GM11168 (cell line): ENCODE data around the gene RPS18.

Experiments used
- in situ Hi-C: fragments of 300-500 bp; cut with MboI; formaldehyde crosslinking; loops from one replicate; pipeline ENCODE4 v1.12.0; 2022; ENCODE audit warnings: low sequenced_read_pairs; ENCODE audit not compliant: unreplicated experiment

Gene RPS18

DNA sequence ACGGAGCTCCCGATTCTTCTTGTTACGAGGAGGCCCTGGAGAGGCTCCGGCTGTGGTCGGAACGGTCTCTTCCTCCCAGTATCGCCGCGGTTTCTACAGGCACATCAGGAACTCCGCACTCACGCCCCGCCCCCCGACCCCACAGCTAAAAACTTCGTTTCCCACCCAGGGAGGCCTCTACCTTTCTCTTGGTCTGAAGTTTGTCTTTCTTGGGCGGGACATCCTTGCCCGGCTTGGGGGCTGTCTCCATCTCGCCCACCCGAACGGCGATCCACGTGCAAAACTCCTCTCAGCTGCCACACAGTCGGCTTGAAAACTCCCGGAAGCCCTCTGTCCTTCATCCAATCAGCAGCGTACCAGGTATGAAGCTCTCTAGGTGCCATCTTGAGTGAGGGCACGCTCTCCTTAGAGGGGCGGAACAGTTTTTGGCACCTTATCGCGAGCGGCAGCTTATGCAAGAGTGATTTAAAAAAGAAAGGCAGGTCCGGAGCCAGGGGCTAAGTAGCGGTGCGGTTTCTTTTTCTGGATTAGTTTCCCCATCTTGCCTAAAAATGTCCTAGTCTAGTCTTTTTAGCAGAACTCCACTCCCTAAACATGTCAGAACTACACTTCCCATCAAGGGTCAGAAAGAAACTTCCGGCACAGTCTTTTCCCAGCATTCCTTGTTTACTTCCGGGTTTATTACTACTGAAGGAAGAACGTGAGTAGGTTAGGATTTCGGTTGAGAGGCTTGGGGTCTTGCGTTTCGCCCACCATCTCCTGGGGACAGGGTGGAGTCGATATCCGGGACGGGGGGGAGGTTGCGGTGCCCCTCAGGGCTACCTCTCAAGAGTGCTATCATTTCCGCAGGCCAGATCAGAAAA is 17.3 kb downstream of the RPS18 start, which contains the start of the genes PFDN6 and WDR46:
TSS of gene PFDN6 (plus strand) at position 681 of the 863 bp plus-strand sequence. CDS start 256 bp downstream, outside the sequence.
TSS of gene WDR46 (minus strand) at position 319 of the 863 bp plus-strand sequence. CDS start at position 250, 69 bp downstream.
- in situ Hi-C loops: no loop called here

GRCh38 chr6:33289784-33290315 is 18.0 kb downstream of the RPS18 start:
- in situ Hi-C loops: no loop called here

GRCh38 chr6:33290459-33290858 is 18.6 kb downstream of the RPS18 start:
- in situ Hi-C loops: no loop called here

DNA sequence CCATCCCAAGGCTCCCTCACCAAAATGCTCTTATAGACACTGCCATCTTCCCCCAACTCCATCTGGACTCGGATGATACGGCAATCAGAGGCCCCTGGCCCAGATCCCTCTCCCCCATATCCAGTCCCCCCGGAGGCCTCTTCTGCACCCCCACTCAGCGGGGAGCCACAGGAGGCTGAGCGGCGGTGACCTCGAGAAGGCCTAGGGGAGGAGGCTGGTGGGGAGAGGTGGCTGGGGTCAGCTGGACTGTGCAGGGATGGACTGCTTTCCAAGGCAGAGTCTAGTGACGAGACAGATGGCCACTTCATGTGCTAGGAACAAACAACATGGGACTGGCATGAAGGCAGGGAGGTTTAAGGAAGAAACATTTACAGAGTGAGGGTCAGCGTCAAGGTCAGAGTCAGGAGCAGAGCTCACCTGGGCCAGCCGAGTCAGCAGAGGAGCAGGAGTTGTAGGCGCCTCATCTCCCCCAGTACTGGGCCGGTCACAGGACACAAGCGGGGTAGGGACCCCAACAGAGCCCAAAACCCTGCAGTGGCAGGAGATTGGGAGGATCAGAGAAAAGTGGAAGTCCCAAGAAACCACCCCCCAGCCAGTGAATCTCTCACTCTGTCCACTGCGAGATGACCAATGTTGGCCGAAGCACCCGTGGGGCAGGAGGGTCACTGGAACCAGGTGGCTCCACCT is 21.3 kb downstream of the RPS18 start:
- in situ Hi-C loops: no loop called here

DNA sequence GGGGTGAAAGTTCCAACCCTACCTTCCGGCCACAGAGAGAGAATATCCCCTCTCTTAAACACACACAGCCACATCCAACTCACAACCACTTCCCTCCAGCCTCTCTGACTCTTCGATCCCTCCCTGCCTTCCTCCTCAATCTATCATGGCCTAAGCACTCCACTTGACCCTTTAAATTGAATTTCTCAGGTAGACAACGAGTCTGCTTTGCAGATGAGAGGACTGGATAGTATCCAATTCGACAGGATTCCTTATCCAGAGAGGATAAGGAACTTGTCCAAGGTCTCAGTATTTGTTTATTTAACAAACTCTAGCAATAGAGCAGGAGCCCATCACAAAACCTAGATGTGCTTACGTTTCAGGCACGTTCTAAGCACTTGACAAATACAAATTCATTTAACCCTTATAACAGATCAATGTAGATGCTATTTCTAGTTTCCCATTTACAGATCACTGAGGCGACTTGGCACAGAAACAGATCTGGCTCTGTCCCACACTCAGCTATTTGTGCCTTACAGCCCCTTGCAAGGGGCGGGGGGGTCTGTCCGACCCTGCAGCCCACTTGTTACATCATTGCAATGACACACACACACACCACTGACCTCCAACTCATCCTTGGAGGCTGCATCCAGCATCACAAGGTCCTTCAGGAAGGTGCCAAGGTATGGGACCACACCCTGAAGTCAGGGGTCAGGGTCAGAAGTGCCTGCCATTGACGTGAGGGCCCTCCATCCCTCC is 22.4 kb downstream of the RPS18 start:
- in situ Hi-C loops: no loop called here

DNA sequence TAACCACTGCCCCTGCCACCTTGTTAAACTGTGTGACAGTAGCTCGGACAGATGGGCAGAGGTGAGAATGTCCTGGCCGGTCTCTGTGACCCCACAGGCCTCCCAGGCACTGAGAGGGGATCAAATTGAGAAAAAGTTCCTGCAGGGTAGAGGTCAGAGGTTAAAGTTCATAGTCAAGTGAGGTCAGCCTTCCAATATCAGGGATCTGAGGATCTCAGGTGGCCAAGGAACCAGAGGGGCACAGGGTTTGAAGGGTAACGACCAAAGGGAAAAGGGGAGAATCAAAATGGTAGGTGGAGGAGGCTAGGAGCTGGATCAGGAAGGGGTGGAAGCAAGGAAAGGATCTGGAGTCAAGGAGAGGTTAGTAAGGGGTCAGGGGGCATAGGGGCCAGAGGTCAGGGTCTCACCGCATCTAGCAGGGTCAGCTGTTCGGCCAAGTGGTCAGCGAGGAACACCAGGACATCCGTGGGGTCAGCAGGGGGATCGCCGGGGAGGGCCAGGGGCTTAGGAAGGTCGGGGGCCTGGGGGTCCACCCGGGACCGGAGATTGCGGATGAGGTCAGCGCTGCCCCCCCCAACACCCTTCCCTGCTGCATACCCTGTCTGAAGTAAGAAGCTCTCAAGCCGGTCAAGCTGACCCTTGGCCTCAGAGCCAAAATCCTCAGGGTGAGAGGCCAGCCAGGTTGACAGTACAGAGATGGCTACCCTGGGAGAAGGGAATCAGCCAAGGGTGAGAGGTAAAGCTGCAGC is 23.9 kb downstream of the RPS18 start:
- in situ Hi-C loops: no loop called here

- in situ Hi-C loops: no loop called here
Observed at GRCh38 chr6:33296797-33297405, 25.0 kb downstream of the RPS18 start.

- in situ Hi-C loops: no loop called here
Observed at GRCh38 chr6:33297406-33297955, 25.6 kb downstream of the RPS18 start.

GRCh38 chr6:33297956-33298772 is 26.3 kb downstream of the RPS18 start:
- in situ Hi-C loops: no loop called here

DNA sequence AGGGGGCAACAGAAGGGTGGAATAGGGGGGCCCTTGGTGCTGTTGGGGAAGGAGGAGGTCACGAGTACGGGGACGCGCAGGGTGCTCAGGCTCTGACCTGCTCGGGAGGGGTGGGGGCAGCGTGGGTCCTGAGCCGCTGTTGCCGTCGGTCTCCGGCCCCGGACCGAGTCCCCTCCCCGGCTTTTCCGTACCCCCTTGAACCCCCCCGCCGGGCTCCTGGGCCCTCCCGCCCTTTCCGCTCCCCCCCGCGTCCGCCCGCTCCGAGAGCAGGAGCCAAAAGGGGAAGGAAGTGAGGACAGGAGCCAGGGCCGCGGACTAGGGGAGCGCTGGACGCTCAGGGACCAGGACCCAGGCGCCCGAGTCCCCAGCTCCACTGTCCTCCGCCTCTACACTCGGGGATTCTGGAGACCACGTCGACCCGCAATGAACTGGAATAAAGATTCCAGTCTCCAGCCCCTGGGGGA is 26.9 kb downstream of the RPS18 start, which contains the start of gene RGL2:
TSS of gene RGL2 (minus strand) at position 170 of the 464 bp plus-strand sequence. CDS start 332 bp downstream, outside the sequence.
- in situ Hi-C loops: no loop called here

- in situ Hi-C loops: no loop called here
Observed at GRCh38 chr6:33299237-33299944, 27.5 kb downstream of the RPS18 start.

GRCh38 chr6:33301877-33302276 is 30.0 kb downstream of the RPS18 start:
- in situ Hi-C loops: no loop called here

DNA sequence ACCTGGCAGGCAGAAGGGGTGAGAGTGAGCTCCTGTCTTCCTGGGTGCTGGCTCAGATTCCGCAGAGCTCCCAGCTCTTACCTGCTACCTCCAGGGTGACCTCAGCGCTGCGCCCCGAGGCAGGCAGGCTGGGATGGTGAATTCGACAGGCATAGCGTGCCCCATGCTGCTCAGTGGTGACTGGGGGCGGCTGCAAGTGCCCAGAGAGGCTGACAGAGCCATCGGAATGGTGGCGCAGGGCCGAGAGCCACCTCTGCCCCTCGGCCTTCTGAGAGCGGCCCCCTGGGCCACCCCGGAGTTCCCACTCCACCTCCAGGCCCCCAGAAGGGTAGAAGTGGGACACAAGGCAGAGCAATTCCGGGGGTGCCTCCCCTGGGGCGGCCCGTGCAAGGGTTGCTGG is 32.3 kb downstream of the RPS18 start:
- in situ Hi-C loops: no loop called here

DNA sequence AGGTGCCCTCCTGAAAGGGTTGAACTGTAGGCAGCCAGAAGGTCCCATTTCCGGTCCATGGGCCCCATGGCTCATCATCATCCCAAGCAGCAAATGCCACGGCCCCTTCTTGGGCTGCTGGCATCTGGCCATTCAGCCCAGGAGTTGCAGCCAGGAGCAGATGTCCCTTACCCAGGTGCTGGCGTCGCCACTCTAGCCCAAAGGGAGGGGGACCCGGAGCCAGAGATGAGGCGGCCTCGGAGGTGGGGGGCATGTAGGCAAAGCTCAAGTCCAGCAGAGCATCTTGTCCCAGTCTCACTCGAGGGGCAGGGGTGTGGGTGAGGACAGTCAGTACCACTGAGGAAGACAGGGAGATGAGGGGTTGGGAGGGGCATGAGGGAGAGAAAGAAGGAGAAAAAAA is 33.2 kb downstream of the RPS18 start:
- in situ Hi-C loops: no loop called here

- in situ Hi-C loops: no loop called here
Observed at GRCh38 chr6:33306356-33306755, 34.5 kb downstream of the RPS18 start.

- in situ Hi-C loops: no loop called here
Observed at GRCh38 chr6:33312361-33313104, 40.7 kb downstream of the RPS18 start.
